ENCODE measurements around the gene MIER1.
"Not testable (repeated sequence)": the region's sequence is repeated elsewhere in the genome, so short reads cannot be mapped to it uniquely, and the experiment has no call there.

The MIER1 gene

GRCh38 chr1:66937529-66938234, 12.9 kb downstream of the MIER1 start:
- no peak for DNase-seq

- DNase-seq = no peak
Observed at GRCh38 chr1:66938613-66939012, 13.8 kb downstream of the MIER1 start.

- DNase-seq = no peak
Observed at GRCh38 chr1:66940981-66941380, 16.2 kb downstream of the MIER1 start.

GRCh38 chr1:66943361-66943969, 18.7 kb downstream of the MIER1 start:
- DNase-seq = no peak

- no peak for DNase-seq
Observed at GRCh38 chr1:66944330-66945274, 19.8 kb downstream of the MIER1 start.

- DNase-seq = no peak
Observed at GRCh38 chr1:66945316-66945715, 20.5 kb downstream of the MIER1 start.

GRCh38 chr1:66947267-66947666, 22.5 kb downstream of the MIER1 start:
- no peak for DNase-seq

GRCh38 chr1:66951513-66951912, 26.7 kb downstream of the MIER1 start:
- DNase-seq = no peak

GRCh38 chr1:66954208-66954607, 29.4 kb downstream of the MIER1 start:
- DNase-seq = no peak

- DNase-seq = no peak
Observed at GRCh38 chr1:66957938-66958337, 33.1 kb downstream of the MIER1 start.

GRCh38 chr1:66966188-66966873, 41.5 kb downstream of the MIER1 start:
- not testable (repeated sequence) for DNase-seq

- no peak for DNase-seq
Observed at GRCh38 chr1:66968574-66968973, 43.8 kb downstream of the MIER1 start.

GRCh38 chr1:66978201-66978600, 53.4 kb downstream of the MIER1 start:
- DNase-seq = no peak

GRCh38 chr1:66979621-66980020, 54.8 kb downstream of the MIER1 start:
- DNase-seq = not testable (repeated sequence)

GRCh38 chr1:66980745-66981367, 56.1 kb downstream of the MIER1 start:
- no peak for DNase-seq

- DNase-seq = no peak
Observed at GRCh38 chr1:66981679-66982078, 56.9 kb downstream of the MIER1 start.

- no peak for DNase-seq
Observed at GRCh38 chr1:66982561-66983260, 57.9 kb downstream of the MIER1 start.

GRCh38 chr1:66984491-66984890, 59.7 kb downstream of the MIER1 start:
- no peak for DNase-seq

- no peak for DNase-seq
Observed at GRCh38 chr1:66985835-66986234, 61.0 kb downstream of the MIER1 start.

GRCh38 chr1:66993076-66993475, 68.3 kb downstream of the MIER1 start:
- DNase-seq = no peak

GRCh38 chr1:66996018-66996682, 71.4 kb downstream of the MIER1 start:
- DNase-seq = peak; percentile 31
